GM18870 (cell line): ENCODE data around the gene SLC13A3.

Experiments used
- ATAC-seq: cut with Tn5 transposase; IDR thresholded peaks from one replicate; pipeline ENCODE4 v1.9.1; 2021; ENCODE audit warnings: moderate library complexity; ENCODE audit not compliant: unreplicated experiment

Gene SLC13A3

DNA sequence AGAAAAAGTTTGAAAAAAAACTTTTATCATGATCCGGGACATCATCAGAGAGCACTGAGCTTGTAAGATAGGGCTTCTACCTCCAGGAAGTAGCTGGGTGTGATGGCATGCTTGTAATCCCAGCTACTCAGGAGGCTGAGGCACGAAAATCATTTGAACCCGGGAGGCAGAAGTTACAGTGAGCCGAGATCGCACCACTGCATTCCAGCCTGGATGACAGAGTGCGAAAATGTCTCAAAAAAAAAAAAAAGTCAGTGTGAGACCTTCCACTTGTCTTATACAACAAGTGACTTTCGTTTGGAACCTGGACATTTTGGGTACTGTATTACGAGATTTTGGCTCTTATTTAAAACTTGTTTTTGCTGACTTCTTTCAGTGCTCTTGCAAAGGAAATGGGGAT is 5.9 kb upstream of the SLC13A3 start:
- no peak for ATAC-seq

GRCh38 chr20:46652699-46653098 is 1.4 kb upstream of the SLC13A3 start:
- no peak for ATAC-seq

- no peak for ATAC-seq
Observed at GRCh38 chr20:46650575-46651090, 626 bp downstream of the SLC13A3 start.

DNA sequence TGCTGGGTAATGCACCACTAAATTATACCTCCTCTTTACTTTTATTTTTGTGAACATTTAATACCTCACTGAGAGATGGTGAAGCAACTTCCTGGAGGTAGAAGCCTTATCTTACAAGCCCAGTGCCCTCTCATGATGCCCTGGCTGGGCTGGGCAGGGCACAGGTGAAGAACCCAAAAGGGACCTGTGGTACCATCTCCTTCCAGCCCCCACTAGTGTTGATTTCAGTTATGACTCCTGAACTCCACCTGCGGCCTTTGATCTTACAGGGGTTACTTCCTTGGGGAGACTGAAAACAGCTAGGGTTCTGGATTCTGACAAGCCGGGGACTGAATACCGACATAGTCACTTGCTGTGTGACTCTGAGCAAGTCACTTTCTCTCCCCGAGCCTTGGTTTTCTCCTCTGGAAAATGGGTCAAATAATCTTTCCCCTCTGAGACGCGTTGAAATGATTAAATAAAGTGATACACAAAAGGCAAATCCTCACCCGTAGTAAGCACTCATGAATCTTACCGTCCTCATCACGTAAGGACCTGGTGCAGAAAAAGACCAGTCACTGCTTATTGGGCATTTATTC is 1.2 kb downstream of the SLC13A3 start:
- ATAC-seq: no peak

- no peak for ATAC-seq
Observed at GRCh38 chr20:46649650-46649949, 1.7 kb downstream of the SLC13A3 start.

DNA sequence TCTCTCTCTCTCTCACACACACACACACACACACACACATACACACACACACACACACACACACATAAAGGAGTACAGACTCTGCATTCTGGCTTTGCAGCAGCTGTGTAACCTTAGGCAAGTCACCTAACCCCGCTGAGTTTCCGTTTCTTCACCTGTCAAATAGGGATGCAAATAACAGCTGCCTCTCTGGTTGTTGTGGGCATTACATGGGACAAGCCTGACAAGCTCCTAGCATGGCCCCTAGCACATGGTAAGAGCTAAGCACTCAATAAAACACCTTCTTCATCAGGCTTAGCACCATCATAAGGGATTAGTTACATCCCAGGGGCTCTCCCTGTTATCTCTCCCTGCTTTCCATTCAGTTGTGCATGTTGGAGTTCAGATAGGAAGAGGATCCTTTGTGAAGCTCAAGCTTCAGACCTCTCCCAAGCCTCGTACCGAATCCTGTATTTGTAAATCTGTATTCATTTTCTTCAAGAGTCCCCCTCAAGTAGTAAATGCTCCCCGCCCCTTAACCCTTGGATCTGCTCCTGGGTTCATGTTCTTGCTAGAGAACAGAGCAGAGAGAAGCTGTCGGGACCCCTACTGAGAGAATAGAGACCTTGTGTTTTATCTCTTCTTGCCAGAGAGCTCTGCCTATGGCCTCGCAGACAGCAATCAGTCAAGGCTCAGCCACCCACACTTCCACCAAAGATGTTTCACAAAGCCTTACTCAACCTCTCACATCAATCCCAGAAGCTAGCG is 2.2 kb downstream of the SLC13A3 start:
- ATAC-seq: no peak

- ATAC-seq: no peak
Observed at GRCh38 chr20:46647469-46647868, 3.8 kb downstream of the SLC13A3 start.

DNA sequence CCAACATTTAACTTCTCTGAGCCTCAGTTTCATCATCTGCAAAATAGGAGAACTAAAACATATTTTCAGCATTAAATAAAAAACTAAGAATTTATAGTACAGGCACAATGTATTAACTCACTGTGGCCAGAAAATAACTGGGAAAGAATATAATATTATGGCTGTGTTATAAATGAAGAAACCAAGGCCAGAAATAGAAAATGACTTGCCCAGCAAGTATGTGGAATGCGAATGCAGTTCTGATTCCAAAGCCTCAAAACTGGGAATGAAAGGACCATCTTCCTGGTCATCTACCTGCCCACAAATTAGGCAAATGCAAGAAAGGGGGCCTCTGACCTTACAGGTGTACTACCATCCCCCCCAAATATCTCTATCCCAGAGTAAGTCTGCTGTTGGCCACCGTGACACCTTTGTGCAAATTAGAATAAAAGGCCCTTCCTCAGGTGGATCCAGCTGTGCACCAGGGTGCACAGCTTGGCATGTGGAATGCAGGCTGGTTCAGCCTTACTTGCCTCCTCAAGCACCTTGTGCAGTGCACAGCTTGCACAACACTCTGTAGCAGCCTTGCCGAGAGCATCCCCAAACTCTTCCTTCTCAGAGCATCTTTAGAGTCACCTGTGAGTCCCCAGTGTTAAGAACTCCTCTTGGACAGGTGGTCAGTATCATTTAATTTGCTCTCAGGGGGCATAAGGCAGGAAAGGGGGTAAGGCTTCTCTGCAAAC is 4.4 kb downstream of the SLC13A3 start:
- no peak for ATAC-seq

DNA sequence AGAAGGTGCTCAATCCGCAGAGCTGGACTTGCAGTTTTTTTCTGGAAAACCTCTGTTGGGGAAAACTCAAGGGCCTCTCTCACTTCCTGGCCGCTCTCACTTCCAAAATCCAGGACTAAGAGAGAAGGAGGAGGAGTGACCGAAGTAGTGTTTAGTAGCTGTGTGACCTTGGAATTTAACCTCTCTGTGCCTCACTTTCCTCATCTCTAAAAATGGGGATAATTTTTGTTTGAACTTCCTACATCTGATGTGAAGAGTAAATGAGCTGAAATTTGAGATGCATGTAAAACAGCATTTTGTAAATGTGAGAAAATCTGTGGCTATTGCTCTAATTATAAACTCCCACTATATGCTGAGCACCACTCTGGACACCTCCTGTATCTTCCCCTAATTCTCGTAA is 5.1 kb downstream of the SLC13A3 start:
- ATAC-seq: no peak

DNA sequence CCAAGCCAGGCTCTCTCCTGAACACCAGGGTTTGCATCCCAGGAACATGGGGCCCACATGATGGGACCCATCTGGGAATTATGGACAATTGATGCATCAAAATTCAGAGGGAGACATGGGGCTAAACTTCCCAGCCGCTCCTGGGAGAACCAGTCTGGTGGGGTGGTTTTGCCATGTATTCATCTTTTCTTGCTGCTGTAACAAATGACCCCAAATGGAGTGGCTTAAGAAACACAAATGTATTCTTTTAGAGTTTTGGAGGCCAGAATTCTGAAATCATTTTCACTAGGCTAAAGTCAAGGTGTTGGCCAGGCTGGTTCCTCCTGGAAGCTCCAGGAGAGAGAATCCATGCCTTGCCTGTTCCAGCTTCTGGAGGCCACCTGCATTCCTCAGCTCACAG is 6.5 kb downstream of the SLC13A3 start:
- no peak for ATAC-seq

DNA sequence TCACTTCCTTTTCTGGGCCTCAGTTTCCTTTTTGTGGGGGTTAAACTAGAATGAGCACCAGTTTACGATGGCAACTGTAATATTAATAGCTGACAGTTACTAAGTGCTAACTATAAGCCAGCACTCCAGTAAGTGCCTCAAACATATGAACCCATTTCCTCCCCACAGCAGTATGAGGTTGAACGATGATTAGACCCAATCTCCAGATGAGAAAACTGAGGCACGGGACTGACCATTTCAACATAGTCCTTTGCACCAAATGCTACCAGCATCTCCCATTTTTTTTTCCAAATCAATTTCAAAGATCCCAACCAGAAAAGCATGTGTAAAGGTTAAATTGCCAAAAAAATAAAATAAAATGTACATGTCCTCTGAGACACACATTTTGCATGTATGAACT is 7.1 kb downstream of the SLC13A3 start:
- ATAC-seq: no peak

GRCh38 chr20:46642969-46643343 is 8.3 kb downstream of the SLC13A3 start:
- no peak for ATAC-seq

GRCh38 chr20:46642265-46642968 is 8.8 kb downstream of the SLC13A3 start:
- ATAC-seq: no peak

DNA sequence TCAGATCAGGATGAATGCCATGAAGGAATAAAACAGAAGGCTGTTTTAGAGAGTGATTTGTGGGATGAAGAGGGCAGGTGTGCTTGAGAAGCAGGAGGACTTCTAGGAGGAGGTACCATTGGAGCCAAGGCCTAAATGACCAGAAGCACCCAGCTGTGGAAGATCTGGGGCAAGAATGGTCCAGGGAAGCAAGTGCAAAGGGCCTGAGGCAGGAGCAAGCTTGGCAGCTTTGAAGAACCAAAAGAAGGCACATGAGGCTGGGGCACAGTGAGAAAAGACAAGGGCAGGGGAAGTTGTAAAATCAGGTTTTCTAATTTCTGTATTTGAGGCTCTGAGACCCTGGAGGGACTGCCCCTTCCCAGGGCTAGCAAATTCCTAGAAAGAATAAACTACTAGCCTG is 9.8 kb downstream of the SLC13A3 start:
- ATAC-seq: no peak

GRCh38 chr20:46640536-46641311 is 10.5 kb downstream of the SLC13A3 start:
- no peak for ATAC-seq

DNA sequence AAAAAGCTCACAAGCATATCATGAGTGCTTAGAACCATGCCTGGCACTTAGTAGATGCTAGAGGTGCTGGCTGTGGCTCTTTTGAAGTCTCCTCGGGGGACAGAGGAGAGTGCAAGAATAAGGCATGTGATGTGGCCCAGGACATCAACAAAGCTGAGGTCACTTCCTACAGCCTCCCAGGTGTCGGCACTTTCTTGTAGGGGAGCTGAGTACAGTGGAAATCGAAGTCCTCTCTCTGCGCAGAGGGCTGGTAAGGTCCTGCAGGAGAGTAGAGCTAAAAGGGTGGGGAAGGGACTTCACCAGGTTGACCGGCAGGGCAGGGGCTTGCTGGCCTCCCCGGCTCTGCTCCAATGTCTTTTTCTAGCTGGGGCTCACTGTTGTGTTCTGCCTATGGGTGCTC is 11.2 kb downstream of the SLC13A3 start:
- ATAC-seq: no peak

- ATAC-seq: no peak
Observed at GRCh38 chr20:46639587-46639986, 11.7 kb downstream of the SLC13A3 start.

GRCh38 chr20:46638898-46639274 is 12.4 kb downstream of the SLC13A3 start:
- ATAC-seq: no peak

DNA sequence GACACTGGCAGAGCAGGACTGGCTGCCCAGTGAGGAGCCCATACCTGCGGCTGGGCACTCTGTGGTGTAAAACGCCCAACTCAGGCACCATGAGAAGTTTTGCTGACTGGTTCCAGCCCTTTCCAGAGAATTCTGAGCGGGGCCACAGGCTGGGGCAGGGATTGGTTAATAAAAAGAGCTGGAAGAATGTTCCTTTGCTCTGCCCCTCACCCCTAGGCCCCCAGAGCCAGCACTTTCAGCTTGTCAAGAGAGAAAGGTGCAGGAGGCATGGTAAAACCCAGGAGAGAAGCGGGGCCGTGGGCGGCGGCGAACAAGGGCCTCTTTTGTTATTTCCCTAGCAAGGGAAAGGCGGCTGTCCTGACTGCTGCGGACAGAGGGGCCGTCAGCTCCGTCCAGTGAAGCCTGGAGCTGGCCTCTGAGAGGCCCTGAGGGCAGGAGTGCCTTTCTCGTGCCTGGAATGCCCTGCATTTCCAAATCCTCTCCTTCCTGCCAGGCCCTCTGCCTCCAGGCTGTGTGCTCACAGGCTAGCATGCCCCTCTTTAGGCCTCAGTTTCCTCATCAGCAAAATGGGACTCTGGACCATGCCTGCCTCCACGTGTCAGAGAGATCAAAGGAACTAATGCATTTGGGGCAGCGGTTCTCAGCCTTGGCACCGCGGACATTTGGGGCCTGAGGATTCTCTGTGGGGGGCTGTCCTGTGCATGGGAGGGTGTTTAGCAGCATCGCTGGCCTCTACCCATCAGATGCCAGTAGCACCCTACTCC is 12.9 kb downstream of the SLC13A3 start:
- no peak for ATAC-seq

GRCh38 chr20:46637427-46638133 is 13.7 kb downstream of the SLC13A3 start:
- ATAC-seq: no peak
